WTC11 (cell line): ENCODE data around the gene ZNF354C.

Experiments
- ATF6 ChIP-seq: sonication (generic); formaldehyde crosslinking; IDR thresholded peaks from 2 replicates; pipeline ENCODE4 v1.8.1; 2023; ENCODE audit warnings: mild to moderate bottlenecking, missing genetic modification reagents
- CBFB ChIP-seq: sonication (generic); formaldehyde crosslinking; IDR thresholded peaks from 2 replicates; pipeline ENCODE4 v1.8.1; 2022; ENCODE audit warnings: mild to moderate bottlenecking, low read depth, missing genetic modification reagents
- CREB1 ChIP-seq: sonication (generic); formaldehyde crosslinking; IDR thresholded peaks from 2 replicates; pipeline ENCODE4 v1.8.0; 2023; ENCODE audit warnings: mild to moderate bottlenecking, missing genetic modification reagents
- E2F1 ChIP-seq: sonication (generic); formaldehyde crosslinking; IDR thresholded peaks from 2 replicates; pipeline ENCODE4 v1.8.0; 2022; ENCODE audit warnings: mild to moderate bottlenecking, missing genetic modification reagents
- FOXJ3 ChIP-seq: sonication (generic); formaldehyde crosslinking; IDR thresholded peaks from 2 replicates; pipeline ENCODE4 v1.9.0; 2021; ENCODE audit warnings: missing genetic modification reagents, mild to moderate bottlenecking, borderline replicate concordance
- NFYB ChIP-seq: sonication (generic); formaldehyde crosslinking; conservative IDR thresholded peaks from 2 replicates; pipeline ENCODE4 v1.8.0; 2022; ENCODE audit warnings: low read depth, missing genetic modification reagents
- NR2C2 ChIP-seq: sonication (generic); formaldehyde crosslinking; IDR thresholded peaks from 2 replicates; pipeline ENCODE4 v1.8.0; 2022; ENCODE audit warnings: mild to moderate bottlenecking, missing genetic modification reagents
- ZNF232 ChIP-seq: sonication (generic); formaldehyde crosslinking; IDR thresholded peaks from 2 replicates; pipeline ENCODE4 v1.8.0; 2022; ENCODE audit warnings: mild to moderate bottlenecking, missing genetic modification reagents
- TF ChIP-seq, protein P1 (sequence below): fragments of 200-600 bp; IDR thresholded peaks from 2 replicates; pipeline ENCODE4 v1.8.0; 2022; ENCODE audit warnings: antibody characterized with exemption
- TF ChIP-seq, protein P2 (sequence below): sonication (generic); formaldehyde crosslinking; IDR thresholded peaks from 2 replicates; pipeline ENCODE4 v1.8.0; 2022; ENCODE audit warnings: mild to moderate bottlenecking, missing genetic modification reagents
- TF ChIP-seq, protein P3 (sequence below): sonication (generic); formaldehyde crosslinking; IDR thresholded peaks from 2 replicates; pipeline ENCODE4 v1.8.0; 2022; ENCODE audit warnings: mild to moderate bottlenecking, missing genetic modification reagents
- TF ChIP-seq, protein P4 (sequence below): sonication (generic); formaldehyde crosslinking; IDR thresholded peaks from 2 replicates; pipeline ENCODE4 v1.8.1; 2023; ENCODE audit warnings: mild to moderate bottlenecking, missing genetic modification reagents, moderate library complexity

GRCh38 chr5:179065703-179066102 is 5.5 kb downstream of the ZNF354C start:
- TF ChIP-seq, protein P1, sequence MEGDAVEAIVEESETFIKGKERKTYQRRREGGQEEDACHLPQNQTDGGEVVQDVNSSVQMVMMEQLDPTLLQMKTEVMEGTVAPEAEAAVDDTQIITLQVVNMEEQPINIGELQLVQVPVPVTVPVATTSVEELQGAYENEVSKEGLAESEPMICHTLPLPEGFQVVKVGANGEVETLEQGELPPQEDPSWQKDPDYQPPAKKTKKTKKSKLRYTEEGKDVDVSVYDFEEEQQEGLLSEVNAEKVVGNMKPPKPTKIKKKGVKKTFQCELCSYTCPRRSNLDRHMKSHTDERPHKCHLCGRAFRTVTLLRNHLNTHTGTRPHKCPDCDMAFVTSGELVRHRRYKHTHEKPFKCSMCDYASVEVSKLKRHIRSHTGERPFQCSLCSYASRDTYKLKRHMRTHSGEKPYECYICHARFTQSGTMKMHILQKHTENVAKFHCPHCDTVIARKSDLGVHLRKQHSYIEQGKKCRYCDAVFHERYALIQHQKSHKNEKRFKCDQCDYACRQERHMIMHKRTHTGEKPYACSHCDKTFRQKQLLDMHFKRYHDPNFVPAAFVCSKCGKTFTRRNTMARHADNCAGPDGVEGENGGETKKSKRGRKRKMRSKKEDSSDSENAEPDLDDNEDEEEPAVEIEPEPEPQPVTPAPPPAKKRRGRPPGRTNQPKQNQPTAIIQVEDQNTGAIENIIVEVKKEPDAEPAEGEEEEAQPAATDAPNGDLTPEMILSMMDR = no peak
- TF ChIP-seq ATF6 (CRISPR knock-in tag) = no peak
- TF ChIP-seq NR2C2 = no peak
- no peak for TF ChIP-seq E2F1 (CRISPR knock-in tag)
- TF ChIP-seq ZNF232 (CRISPR knock-in tag) = no peak
- no peak for TF ChIP-seq FOXJ3 (CRISPR knock-in tag)
- no peak for TF ChIP-seq NFYB
- TF ChIP-seq, protein P2, sequence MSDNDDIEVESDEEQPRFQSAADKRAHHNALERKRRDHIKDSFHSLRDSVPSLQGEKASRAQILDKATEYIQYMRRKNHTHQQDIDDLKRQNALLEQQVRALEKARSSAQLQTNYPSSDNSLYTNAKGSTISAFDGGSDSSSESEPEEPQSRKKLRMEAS (CRISPR knock-in tag) = no peak
- TF ChIP-seq CBFB (CRISPR knock-in tag) = no peak
- no peak for TF ChIP-seq CREB1 (CRISPR knock-in tag)
- TF ChIP-seq, protein P3, sequence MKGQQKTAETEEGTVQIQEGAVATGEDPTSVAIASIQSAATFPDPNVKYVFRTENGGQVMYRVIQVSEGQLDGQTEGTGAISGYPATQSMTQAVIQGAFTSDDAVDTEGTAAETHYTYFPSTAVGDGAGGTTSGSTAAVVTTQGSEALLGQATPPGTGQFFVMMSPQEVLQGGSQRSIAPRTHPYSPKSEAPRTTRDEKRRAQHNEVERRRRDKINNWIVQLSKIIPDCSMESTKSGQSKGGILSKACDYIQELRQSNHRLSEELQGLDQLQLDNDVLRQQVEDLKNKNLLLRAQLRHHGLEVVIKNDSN = no peak
- TF ChIP-seq, protein P4, sequence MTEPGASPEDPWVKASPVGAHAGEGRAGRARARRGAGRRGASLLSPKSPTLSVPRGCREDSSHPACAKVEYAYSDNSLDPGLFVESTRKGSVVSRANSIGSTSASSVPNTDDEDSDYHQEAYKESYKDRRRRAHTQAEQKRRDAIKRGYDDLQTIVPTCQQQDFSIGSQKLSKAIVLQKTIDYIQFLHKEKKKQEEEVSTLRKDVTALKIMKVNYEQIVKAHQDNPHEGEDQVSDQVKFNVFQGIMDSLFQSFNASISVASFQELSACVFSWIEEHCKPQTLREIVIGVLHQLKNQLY (CRISPR knock-in tag) = no peak
